Astrocyte of the hippocampus (primary cell): ENCODE measurements around the gene NR3C2.
A peak's percentile ranks its signal among the peaks of the same experiment; 100 is the strongest.
"Not testable (repeated sequence)": the region's sequence is repeated elsewhere in the genome, so short reads cannot be mapped to it uniquely, and the experiment has no call there.

Experiments
- DNase-seq: peaks from one replicate; pipeline ENCODE4 v3.0.0; 2011; ENCODE audit warnings: low read depth, low spot score

NR3C2 gene

DNA sequence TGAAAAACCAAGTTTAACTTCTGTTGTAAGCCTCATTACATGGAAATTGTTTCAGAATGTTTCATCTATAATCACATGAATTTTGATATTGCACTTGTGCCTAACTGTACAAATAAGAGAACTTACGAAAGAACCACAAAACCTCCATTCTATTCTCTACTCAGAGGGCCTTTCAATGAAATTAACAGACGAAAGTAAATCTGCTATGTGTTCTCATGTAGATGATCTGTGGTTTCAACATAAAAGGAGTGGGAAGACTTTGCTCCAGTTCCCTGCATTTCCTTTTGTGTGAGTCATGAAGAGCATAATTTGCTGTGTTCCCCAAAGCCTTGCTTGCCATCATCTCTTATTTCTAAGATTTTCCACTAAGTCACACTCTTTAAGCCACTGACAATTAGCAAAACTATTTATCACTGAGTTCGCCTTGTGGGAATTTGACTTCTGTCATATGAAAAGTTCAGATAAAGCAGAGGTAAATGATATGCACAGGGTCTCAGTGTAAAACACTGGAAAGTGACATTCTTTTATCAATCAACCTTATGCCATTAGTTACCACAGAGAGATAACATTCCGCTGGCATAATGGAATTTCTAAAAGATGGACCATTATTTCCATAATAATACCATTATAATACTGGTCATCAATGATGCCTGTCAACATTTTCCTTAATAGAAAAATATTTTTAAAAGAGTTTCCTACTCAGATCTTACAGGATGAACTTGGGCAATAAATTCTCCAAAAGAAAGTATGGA is 329.8 kb downstream of the NR3C2 start:
- DNase-seq = peak; percentile 91

- peak; percentile 20 for DNase-seq
These were observed 332.0 kb downstream of the NR3C2 start for GRCh38 chr4:148110169-148110568.

DNA sequence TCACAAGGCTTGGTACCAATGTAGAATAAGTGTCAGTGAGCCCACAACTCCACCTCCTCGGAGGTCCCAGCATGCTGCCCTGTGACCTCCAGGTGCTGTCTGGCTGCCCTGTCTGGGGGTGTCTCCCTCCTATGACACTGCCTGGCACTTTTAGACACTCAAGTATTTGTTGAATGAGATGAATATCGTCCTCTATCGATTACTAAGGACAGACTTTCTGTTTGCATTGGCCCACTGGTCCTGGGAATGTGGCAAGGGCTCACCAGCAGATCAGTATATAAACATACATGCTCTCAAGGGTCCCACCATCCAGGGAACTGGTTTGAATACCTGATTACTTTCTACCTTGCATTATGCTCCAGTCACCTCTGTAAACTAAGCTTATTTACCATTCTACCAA is 333.0 kb downstream of the NR3C2 start:
- DNase-seq = no peak

DNA sequence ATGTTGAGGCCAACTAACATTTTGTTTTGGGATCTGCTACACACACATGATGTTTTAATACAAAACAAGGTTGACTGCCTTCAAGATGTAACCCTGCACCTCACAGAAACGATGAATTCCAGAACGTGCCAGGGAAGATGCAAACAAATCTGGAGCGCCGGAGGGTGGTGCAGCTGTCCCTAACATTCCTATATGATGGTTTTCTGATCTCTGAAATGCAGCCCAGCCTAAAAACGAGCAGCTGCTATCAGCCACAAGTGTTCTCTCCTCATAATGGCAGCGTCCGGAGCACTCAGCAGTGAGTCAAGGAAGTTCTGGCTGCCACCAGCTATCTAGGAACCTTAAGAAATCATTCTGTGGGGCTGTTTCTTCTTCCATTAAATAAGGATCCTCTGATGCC is 333.4 kb downstream of the NR3C2 start:
- no peak for DNase-seq

GRCh38 chr4:148103597-148104355 is 338.4 kb downstream of the NR3C2 start:
- peak; percentile 59 for DNase-seq

DNA sequence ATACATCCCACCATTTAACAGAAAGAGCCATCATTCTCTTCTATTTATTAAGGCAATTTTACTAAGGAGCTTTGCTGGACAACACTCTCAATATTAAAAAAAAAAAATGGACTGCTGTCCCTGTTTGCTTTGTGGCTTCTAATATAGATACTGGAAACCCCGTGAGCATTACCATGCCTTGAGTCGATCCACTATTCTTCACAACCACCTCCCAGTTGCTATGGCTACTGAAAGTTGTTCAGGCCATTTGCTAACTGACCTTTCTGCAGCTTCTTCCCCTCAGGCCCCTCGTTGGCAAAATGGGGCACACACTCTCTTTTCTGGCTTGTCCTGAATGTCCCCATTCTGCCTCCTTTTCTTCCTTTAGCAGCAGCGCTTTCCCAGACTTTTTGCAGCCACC is 340.4 kb downstream of the NR3C2 start:
- no peak for DNase-seq

DNA sequence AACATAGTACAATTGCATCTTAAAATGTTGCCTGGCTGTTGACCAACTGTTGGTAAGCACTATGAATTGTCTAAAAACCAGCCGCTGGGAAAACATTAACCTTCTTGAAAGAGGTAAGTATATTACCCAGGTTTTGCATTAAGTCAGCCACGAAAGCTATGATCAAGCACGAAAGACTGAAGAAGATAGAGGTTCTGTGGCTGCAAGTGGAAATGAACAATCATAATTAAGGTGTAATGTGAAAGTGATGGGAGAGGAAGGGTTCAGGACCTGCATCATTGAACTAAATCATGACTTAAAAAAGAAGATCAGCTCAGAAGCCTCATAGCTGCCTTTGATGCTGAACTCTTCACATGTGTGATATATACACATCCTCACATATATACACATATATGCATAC is 341.0 kb downstream of the NR3C2 start:
- no peak for DNase-seq

DNA sequence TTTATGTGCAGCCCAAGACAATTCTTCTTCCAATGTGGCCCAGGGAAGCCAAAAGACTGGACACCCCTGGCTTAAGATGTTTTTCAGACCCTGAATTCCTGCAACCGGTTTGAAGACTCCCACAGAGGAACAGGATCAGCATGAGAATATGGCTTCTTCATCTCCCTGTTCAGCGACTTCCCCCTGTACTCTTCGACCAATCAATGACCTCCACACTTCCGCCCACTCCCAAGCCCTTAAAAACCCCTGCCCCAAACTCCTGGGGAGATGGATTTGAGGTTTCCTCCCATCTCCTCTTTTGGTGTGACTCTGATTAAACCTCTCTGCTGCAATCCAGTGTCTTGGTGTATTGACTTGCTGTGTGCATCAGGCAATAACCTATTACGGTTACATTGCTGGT is 344.4 kb downstream of the NR3C2 start:
- DNase-seq = no peak

- DNase-seq = no peak
These were observed 346.8 kb downstream of the NR3C2 start for GRCh38 chr4:148095346-148095923.

DNA sequence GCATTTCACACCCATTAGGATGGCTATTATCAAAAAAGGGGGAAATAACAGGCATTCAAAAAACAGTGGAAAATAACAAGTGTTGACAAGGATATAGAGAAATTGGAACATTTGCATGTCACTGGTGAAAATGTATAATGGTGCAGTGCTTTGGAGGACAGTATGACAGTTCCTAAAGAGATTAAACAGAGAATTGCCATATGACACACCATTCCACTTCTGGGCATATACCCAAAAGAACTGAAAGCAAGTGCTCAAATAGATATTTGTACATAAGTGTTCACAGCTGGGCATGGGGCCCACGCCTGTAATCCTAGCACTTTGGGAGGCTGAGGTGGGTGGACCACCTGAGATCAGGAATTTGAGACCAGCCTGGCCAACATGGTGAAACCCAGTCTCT is 348.1 kb downstream of the NR3C2 start:
- DNase-seq = no peak

- DNase-seq = no peak
These were observed 349.1 kb downstream of the NR3C2 start for GRCh38 chr4:148093065-148093464.

GRCh38 chr4:148092316-148093014 is 349.7 kb downstream of the NR3C2 start:
- DNase-seq = peak; percentile 45

GRCh38 chr4:148091896-148092295 is 350.3 kb downstream of the NR3C2 start:
- no peak for DNase-seq

GRCh38 chr4:148090503-148091476 is 351.4 kb downstream of the NR3C2 start:
- DNase-seq = no peak

GRCh38 chr4:148090029-148090428 is 352.2 kb downstream of the NR3C2 start:
- no peak for DNase-seq

DNA sequence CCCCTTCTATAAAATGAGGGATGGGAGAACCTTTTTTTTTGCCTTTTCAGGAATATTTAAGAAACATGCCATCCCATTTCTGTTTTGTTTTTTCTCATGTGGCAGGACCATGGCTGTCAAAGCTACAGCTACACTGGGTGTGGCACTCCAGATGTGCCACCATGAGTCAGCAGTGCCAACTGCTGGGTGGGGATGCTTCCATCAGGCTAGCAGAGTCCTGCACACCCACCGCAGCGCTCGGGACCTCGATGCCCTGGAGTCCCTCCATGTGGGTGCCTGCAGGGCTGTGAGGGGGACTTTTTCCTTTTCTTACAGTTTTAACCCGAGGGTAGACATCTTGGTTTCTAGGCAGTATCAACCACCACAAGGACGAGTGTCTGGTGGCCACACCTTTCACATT is 352.6 kb downstream of the NR3C2 start:
- DNase-seq = no peak

GRCh38 chr4:148083073-148083472 is 359.1 kb downstream of the NR3C2 start:
- DNase-seq = not testable (repeated sequence)

- no peak for DNase-seq
These were observed 360.5 kb downstream of the NR3C2 start for GRCh38 chr4:148081745-148082144.

- DNase-seq = no peak
These were observed 360.9 kb downstream of the NR3C2 start for GRCh38 chr4:148081267-148081666.

DNA sequence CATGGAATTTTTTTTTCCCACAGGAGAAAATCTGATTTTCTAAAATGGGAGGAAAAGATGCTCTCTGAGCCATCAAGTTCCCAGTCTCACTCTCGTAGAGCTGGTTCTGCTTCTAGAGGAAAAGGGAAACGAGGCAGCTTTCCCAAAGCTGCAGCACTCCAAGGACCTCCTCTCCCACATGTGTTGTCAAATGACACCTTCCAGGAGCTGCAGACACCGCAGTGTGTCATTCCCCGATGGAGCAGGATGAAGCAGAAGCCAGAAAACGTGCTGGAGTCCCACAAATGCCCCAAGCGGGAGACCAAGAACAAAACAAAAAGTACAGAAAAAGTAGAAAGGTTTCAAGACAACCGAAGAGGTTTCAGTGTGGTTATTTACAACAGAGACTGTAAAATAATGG is 362.3 kb downstream of the NR3C2 start:
- DNase-seq = no peak

- DNase-seq = no peak
These were observed 364.2 kb downstream of the NR3C2 start for GRCh38 chr4:148078061-148078460.
